Hepatic stellate cell (primary cell): ENCODE measurements around the gene FNDC3B.
"Not testable (repeated sequence)": the region's sequence is repeated elsewhere in the genome, so short reads cannot be mapped to it uniquely, and the experiment has no call there.

Experiments used
- DNase-seq: peaks from one replicate; pipeline ENCODE4 v3.0.0; 2011; ENCODE audit warnings: low spot score

The FNDC3B gene

GRCh38 chr3:172341482-172342059, 302.2 kb downstream of the FNDC3B start:
- peak; percentile 24 for DNase-seq

DNA sequence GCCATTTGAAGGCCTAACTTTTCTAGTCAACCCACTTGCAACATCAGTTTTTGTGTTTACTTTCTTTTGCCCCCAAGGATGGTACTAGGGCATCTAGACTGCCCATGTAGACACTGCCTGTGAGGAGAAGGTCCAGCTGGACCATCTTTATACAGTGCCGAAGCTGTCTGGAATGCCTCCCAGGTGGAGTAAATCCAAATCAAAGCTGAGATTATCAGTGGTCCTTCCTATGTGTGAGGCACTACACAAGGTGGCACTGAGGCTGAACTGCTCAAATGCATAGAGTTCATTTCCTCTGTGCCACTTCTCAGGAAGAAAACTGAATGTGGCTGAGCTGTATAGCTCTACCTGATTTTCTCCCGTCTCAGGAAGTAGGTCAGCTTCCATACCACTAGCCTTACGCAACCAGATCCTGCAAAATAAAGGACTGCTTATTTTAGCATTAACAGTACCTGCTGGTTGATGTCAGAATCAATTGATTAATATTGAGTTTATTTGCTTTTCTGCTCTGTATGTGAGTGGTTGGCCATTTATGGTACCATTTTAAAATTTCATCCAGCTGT, 302.8 kb downstream of the FNDC3B start:
- no peak for DNase-seq

DNA sequence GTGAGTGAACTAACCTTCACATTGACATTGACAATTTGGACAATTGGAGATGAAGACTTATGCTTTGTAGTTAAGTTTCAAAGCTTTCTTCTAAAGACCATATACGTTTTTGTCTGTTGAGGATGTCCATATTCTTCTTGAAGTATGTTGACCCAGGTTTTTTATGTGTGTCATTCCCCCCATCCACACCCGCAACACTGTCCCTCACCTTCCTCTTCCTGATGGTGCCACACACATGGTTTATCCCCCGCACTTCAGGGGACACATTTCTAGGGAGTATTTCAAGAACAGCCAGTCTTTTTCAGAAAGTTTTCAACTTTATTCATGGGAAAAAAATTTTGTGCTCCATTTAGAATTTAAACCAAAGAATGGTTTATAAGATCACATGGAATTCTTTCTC, 303.7 kb downstream of the FNDC3B start:
- no peak for DNase-seq

DNA sequence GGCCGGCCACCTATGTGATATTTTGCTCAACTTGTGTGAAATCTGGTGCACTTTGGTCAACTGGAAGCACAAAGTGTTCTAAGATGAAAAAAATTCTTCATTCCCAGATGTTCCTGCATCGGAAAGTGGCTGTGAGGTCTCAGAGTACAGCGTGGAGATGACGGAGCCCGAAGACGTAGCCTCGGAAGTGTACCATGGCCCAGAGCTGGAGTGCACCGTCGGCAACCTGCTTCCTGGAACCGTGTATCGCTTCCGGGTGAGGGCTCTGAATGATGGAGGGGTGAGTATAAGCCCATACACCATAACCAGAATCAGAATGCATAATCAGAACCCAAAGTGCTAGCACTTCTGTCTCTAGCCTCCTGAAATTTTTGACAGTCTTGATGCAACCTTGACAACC, 304.6 kb downstream of the FNDC3B start:
- DNase-seq, result no peak

DNA sequence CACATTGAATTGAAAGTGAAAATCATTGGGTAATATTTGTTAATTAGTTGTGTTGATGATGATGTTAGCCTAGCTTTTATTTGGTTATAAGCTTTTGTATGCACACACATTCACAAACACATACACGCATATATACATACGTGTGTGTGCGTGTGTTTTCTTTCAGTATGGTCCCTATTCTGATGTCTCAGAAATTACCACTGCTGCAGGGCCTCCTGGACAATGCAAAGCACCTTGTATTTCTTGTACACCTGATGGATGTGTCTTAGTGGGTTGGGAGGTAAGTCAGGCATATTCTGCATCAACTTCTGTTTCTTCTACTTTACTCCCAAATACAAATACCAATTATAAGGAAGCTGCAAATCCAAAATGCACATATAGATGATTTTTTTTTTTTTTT, 306.8 kb downstream of the FNDC3B start:
- no peak for DNase-seq

GRCh38 chr3:172347895-172348679, 308.7 kb downstream of the FNDC3B start:
- no peak for DNase-seq

DNA sequence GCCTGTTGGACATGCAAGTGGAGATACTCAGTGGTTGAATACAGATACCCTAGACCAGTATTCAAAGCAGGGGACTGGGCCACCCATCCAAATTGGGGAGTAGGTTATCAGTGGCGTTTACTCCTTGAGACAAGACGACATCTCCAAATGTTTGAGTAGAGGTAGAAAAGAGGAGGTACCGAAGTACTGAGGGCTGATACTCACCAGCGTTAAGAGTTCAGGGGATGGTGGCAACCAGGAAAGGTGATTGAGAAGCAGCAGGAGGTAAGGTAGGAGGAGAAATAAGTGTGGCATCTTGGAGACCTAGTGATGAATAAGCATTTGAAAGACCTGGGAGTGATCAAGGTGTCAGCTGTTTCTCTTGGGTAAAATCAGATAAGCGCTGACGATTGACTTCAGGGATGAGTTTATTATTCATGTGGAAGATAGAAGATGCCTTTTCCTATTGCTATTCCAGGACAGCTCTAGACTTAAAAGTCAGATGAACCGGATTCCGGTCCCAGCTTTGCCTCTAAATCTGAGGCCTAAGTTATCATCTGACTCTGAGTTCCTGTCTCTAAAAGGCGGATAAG, 312.6 kb downstream of the FNDC3B start:
- no peak for DNase-seq

DNA sequence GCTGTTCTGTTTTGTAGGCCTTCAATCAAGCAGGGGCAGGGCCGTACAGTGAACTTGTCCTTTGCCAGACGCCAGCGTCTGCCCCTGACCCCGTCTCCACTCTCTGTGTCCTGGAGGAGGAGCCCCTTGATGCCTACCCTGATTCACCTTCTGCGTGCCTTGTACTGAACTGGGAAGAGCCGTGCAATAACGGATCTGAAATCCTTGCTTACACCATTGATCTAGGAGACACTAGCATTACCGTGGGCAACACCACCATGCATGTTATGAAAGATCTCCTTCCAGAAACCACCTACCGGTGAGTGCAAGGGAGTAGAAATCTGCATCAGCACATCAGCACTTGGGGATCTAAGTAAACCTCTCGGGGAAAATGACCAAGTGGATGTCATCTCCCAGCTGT, 313.4 kb downstream of the FNDC3B start:
- no peak for DNase-seq

DNA sequence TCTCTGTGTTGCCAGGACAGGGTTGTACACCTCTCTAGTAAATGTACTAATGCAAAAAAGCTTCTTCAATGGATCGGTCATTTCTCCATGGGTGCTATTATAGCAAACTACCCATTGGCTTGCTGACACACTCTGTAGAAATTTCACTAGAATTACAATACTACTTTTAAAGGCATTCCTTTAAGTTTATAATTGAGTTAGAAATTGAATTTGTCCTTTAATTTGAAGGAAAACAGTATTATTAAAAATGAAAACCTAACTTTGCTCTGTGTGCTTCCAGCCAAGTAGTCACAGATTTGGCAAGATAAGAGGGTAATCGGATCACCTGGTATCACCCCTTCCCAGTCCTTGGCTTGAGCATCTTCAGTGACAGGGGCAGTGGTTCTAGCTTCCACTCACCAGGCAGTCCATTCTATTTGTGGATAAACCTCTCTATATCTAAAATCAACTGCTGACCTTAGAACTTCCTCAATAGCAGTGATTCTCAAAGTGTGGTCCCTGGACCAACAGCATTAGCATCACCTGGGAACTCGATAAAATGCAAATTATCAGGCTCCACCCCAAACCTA, 315.6 kb downstream of the FNDC3B start:
- no peak for DNase-seq

DNA sequence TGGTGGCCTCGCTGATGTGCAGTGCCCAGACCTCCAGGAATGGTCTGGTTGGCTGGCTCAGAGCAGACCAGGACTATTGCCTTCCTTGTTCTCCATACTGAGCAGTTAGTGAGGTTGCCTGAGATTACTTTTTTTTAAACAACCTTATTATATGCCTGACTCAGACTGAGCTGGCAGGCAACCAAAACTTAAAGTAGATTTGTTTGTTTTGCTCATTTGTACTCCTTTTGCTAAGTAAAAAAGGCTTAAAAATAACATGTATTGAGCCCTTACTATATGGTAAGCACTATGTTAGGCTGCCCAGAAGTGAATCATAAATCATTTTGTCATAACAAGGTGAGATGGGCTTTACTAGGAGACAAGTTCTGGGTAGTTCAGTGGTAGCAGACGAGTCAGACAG, 316.5 kb downstream of the FNDC3B start:
- peak; percentile 47 for DNase-seq

DNA sequence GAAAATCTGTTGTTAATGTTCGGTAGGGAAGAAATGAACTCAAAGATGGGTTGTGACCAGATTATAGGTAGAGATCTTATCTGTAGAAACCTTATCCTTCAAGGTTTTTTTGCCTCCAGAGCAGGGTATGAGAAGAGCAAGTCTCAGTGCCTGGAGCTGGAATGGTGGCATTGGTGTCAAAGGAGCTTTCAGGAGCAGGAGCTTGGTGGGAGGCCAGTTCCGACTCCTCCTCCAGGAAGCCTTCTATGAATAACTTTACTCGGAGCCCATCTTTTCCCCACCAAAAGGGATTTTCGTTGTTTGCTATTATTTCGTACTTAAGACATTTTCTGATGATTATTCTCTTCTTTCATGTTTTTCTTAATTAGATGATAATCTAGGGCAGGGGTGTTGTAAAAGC, 317.0 kb downstream of the FNDC3B start:
- no peak for DNase-seq

DNA sequence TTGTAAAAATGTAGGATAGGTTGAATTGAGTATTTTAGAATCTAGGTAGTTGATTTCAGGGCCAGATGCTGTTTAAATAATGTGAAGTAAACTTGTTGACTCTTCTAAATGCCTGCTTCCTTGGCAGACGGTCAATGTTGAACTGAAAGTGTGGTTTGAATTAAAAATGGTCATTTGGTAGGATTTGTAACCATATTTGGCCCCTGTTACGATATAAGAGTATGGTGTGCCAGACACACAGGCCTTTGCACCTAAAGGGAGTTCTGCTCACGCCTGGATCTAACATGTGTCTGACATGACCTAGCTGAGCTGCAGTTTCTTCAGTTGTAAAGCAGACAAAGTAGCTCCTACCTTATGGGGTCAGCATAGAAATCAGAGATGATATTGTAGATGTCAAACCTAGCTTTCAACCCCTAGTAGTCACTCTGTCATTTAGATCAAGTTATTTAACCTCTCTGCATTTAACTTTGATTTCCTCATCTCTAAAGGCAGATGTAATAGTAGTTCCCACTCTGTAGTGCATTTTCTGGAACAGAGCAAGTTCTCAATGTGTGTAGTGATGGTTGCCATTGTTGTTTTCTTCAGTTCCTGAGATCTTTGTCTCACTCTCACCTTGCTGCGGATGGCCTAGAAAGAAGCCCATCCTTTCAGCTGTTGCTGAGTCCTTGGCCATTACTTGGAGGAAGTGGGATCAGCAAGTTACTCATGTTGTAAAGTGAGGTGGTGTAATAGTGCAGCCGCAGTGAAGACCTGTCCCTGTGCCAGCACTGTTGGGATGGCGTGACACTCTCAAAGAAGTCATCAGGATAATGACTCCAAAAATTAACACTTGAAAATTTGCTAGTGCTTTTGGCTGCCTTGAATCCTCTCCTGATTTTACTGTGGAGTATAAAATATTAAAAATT, 318.7 kb downstream of the FNDC3B start:
- DNase-seq, result no peak

- DNase-seq, result no peak
Observed at GRCh38 chr3:172359231-172359630, 319.9 kb downstream of the FNDC3B start.

- no peak for DNase-seq
Observed at GRCh38 chr3:172359996-172360395, 320.6 kb downstream of the FNDC3B start.

DNA sequence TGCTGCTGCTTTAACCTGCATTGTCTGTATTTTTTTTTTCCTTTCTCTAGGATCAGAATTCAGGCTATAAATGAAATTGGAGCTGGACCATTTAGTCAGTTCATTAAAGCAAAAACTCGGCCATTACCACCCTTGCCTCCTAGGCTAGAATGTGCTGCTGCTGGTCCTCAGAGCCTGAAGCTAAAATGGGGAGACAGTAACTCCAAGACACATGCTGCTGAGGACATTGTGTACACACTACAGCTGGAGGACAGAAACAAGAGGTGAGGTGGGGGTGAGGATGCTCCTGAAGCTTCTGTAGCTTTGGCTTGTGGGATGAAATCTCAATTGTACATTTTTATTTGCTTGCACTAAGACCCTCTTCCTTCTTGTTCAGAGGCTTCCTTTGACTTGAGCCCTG, 323.2 kb downstream of the FNDC3B start:
- no peak for DNase-seq

DNA sequence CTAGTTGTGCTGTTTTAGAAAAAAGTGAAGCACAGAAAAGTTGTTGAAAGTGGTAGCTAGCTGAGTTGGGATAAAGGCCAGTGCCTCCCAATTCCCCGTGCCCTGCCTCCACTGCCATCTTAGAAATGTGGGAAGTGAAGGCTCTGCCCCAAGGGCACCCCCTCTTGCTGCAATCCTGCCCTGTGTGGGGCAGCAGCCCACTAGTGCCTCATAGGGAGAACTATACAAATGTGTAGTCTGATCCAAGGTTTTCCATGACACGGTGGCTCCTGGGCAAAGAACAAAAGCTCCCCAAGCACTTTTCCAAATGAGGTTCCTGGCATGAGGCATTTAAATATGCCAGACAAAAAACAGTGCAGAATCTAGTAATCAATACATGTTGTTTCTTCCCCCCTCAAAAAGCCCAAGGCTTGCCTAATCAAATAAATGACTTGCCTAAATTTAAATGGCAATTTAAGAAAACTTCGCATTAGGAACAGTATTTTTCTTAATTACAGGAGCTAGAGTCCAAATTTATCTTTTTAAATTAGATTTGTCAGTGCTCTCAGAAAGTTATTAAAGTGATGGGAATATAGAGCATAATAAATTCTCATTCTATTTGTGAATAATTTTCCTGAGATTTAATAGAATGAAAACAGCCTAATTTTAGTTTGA, 325.1 kb downstream of the FNDC3B start:
- DNase-seq, result no peak

DNA sequence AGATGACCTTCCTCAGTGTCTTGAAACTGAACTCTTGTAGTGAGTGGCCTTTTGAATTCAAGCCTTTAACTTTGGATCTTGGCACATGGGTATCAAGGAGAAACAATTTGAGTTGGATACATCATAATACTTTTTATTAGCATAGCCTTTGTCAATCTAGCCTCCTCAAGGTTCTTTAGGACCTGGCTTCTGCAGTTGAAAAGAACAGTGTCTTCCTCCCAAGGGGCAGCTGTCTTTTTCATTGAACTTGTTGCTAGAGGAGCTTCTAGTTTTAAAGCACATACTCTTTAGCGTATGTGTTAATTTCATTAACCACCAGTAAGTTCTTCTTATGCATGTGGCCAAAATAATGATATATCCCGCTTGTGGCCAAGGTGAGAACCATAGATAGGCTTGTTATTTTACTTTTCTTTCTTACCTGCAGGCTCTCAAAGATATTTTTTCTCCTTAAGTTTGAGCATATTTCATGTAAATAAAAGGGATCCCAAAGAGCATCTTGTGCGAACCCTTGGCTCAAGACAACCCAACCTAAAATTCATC, 325.7 kb downstream of the FNDC3B start:
- DNase-seq, result no peak

DNA sequence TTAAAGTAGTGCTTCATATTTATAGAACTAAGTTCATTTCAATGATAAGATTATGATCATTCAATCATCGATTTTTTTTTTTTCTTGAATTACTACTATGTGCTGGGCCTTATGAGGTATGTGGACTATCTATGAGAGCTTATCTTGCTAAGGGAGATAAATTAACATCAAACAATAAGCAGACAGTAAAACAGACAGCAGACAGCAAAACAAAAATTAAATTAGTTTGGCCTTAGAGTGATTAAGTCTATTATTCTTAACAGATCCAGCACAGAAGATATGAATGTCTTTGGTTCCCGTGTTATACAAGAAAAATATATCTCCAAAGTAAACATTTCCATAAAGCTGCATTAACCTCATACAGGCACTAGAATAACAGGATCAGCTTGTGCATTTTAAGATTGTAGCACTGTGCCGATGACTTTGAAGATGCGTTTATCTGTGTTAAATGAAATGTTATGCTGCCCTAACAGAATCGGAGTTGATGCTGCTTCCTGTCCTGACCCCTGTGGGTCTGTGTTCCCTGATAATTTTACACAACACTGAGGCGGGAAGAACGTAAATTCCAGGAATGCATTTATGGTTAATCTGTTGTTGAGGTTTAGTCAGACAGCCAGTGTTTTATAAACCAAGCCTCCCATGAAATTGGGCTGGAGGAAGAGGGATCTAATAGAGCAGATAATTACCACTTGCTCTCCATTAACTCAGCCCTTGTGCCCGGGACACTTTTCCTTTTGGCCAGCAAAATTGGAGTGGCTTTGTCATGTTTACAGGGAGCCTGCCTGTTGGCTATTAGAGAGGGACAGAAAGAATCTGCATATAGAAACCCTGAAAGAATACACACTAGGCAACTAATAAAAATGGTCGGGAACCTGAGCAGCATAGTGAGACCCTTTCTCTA, 328.1 kb downstream of the FNDC3B start:
- no peak for DNase-seq

DNA sequence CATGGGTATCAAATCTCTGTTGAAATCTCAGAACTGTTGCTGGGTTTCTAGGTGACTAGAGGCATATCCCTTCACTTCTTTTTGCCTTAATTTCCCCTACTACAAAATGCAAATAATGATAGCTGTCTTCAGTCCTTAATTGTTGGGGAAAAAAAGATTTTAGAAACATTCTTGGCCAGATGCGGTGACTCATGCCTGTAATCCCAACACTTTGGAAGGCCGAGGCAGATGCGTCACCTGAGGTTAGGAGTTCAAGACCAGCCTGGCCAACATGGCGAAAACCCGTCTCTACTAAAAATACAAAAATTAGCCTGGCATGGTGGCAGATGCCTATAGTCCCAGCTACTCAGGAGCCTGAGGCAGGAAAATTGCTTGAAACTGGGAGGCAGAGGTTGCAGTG, 329.2 kb downstream of the FNDC3B start:
- not testable (repeated sequence) for DNase-seq
